Daoy (cell line): ENCODE results near the gene ZNF367. TPM values are rescaled to one million over a fixed set of nuclear protein-coding genes. Genes with fewer than 3 reads are reported as not detected.
A peak's percentile ranks its signal among the peaks of the same experiment; 100 is the strongest.
"Not testable (repeated sequence)": the region's sequence is repeated elsewhere in the genome, so short reads cannot be mapped to it uniquely, and the experiment has no call there.

ENCODE experiments used
- DNase-seq: peaks from one replicate; pipeline ENCODE4 v3.0.0-alpha.2; 2015; ENCODE audit warnings: low read depth
- total RNA-seq: library from RNA; depleted of rRNA; stranded (reverse); fragments of >200 nt; shearing (Covaris generic); gene quantifications from 2 replicates; pipeline ENCODE4 v1.2.3, GENCODE V29; 2014

The ZNF367 gene
- total RNA-seq, 1 experiment from 2014 or later: 23.8 TPM

GRCh38 chr9:96400132-96400910 lies 17.8 kb downstream of the ZNF367 start:
- DNase-seq: no peak

- DNase-seq: no peak
These were observed 18.9 kb downstream of the ZNF367 start for GRCh38 chr9:96399325-96399633.

DNA sequence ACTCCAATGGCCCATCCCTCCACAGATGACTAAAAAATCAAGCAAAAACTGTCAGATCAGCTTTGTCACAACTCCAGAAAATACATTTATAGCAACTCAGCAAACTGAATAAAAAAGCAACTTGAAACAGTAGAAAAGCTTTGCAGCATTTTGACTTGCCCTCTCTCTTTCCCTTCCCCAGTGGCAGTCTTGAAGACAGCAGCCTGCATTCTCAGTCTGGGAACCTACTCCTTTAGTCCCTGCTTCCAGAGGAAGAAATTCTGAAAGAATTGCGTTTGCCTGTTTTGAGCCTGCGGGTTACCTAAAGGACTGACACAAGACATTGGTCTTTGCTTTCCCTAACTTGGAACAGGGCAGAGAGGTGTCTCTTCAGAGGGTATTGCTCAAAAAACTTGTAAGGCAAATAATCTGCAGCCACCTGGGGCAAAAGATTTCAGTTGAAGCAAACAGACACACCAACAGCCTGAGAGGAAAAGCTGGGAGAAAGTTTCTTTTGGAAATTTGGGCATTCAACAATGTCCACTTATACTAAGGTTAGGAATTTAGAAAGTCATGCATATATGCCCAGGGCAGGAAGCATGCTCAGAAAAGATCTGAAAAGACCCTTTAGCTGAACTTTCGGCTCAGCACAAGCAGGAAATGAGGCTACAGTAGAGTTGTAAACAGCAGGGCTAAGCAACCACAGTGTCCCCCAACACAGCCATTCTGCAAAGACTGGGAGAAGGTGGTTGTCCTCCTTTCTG lies 19.4 kb downstream of the ZNF367 start:
- DNase-seq: no peak

GRCh38 chr9:96395964-96396363 lies 22.2 kb downstream of the ZNF367 start:
- no peak for DNase-seq

- DNase-seq: no peak
These were observed 23.2 kb downstream of the ZNF367 start for GRCh38 chr9:96394832-96395496.

- DNase-seq: no peak
These were observed 25.9 kb downstream of the ZNF367 start for GRCh38 chr9:96392263-96392662.

DNA sequence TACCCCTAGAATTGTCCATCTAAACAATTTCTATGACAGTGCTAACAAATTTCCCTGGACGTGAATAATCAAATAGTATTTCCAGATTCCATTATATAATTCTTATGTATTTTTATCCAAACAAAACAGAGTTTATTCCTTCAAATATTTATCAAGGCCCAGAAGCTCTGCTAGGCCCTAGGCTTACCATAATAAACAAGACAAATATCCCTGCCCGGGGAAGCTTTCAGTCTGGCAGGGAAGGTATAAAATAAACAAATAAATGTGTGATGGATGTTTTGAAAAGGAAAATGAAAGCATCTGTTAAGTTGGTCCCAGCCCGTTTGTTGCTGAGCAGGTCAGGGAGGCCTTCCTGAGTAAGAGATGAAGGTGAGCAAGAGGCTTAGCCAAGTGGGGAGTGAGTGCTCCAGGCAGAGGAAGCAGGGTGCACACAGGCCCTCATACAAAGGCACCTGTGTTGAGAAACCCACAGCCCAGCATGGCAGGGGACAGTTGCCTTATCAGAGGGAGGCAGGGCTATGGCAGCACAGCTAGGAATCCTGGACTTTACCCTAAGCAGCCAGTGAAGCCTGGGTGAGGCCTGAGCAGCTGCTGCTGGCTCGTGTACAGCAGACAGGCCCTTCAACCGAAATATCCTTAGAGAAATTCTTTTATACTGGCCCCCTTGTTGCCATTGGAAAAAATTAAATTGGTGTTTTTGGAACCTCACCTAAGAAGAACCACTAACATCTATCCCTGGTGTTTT lies 27.0 kb downstream of the ZNF367 start:
- DNase-seq: no peak

GRCh38 chr9:96388144-96388543 lies 30.0 kb downstream of the ZNF367 start:
- no peak for DNase-seq

- DNase-seq: no peak
These were observed 32.0 kb downstream of the ZNF367 start for GRCh38 chr9:96386157-96386556.

GRCh38 chr9:96383165-96383942 lies 34.8 kb downstream of the ZNF367 start, which contains the start of gene SLC35D2:
Gene SLC35D2 (minus strand): TSS chr9:96383711. CDS start chr9:96383634, 77 bp downstream.
- peak; percentile 75 for DNase-seq

GRCh38 chr9:96382839-96383164 lies 35.4 kb downstream of the ZNF367 start:
- no peak for DNase-seq

DNA sequence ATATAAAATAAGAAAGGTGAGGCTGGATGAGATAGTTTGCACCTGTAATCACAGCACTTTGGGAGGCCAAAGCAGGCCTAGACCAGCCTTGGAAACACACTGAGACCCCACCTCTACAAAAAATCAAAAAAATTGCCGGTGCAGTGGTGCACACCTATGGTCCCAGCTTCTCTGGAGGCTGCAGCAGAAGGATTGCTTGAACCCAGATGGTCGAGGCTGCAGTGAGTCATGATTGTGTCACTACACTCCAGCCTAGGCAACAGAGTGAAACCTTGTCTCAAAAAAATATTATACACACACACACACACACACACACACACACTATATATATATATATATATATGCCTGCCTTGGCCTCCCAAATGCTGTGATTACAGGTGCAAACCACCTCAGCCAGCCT lies 36.0 kb downstream of the ZNF367 start:
- DNase-seq: peak; percentile 67

DNA sequence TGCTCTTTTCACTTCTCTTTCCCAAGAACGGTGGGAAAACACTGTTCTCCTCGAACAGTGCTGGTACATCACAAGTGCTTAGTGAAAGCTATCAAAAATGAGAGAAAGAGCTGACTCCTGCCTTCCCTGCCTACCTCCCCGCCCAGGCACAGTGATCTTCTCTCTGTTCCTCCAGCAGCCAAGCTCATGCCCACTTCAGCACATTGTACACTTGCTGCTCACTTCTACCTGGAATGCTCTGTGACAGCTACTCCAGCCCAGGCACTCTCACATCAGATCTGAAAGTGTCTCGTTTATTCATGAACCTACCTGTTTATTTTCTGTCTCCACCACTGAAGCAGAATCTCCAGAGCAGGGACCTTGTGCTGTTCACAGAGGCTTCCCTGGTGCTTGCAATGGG lies 36.5 kb downstream of the ZNF367 start:
- no peak for DNase-seq

DNA sequence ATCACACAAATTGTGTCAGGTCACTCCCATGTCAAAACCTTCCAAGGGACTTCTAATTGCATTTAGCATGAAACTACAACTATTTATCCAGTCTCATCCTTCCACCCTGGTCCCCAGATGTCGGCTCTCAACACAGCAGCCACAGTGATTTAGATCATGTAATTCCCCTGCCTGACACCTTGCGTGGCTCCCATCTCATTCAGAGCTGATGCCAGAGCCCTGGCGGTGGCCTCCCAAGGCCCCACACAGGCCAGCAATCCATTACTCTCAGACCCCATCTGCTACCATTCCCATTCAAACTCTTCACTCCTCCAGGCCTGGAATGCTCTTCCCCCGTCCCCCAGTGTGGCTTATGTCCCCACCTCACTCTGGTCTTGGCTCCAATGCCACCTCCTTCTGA lies 37.0 kb downstream of the ZNF367 start:
- DNase-seq: no peak

DNA sequence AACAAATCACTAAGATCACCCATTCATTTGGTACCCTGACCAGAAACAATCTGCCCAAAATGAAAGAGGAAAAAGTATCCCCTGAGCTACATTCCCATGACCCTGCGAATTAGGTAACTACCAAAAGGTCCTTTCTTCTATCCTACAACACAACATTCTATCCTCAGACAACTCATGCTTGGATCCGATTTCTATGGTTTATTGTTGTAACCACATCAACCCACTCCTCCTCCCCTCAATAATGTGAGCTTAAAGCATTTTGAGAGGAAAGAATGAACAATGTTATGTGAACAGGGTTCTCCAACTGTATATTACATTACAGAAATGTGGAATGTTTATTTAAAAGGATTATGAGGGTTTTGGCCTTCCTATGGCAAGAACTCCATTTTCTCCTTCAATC lies 38.7 kb downstream of the ZNF367 start:
- DNase-seq: peak; percentile 13

DNA sequence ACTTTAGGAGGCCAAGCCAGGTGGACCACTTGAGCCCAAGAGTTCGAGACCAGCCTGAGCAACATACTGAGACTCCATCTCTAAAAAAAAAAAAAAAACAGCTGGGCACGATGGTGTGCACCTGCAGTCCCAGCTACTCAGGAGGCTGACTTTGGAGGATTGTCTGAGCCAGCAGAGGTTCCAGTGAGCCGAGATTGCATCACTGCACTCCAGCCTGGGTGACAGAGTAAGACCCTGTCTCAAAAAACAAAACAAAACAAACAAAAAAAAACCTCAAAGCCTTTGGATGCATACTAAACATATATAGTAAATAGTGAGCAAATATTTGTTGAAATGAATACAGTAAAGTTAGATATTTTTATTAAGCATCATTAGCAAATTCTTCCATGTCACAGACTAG lies 40.0 kb downstream of the ZNF367 start:
- DNase-seq: no peak

DNA sequence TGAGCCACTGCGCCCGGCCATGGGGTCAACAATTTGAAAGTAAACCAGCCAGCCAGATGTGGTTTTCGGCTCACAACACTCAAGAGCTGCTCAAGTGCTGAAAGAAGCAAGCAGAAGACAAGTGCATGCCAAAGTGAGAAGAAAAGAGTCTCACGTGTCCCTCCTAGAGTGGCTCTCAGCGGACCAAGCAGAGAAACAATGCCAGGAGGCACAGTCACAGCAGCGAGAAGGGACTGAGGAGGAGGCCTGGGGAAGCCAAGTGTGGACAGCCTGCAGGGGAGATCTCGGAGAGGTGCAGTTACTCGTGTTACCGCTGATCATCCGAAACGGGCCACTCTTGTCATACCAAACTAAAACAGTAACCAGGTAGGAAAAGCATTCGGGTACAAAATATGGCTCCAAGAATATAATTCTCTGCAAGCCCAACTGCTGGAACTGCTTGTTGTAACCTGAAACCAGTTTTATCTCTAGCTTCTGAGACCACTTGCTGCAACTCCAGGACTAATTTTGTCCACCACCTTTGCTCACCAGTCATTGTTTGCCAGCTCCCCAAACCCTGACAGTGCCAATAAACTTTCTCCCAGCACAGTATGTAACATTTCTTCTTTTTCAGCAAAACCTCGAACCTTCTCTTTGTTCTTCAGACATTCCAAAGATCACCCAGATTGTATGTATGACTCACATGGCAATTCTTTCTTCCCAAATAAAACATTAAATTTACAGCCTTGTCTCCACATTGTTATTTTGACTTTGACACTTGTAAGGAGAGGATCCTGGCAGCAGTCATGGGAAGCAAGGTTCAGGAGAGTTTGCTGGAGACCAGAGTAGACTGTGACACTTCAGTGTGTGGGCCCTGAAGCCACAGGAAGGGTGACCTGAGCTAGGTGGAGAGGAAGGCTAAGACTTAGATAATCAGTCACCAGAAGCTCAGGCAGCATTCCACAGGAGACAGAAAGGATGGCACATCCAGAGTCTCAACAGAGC lies 41.0 kb downstream of the ZNF367 start:
- peak; percentile 60 for DNase-seq

GRCh38 chr9:96375507-96375906 lies 42.7 kb downstream of the ZNF367 start:
- not testable (repeated sequence) for DNase-seq

DNA sequence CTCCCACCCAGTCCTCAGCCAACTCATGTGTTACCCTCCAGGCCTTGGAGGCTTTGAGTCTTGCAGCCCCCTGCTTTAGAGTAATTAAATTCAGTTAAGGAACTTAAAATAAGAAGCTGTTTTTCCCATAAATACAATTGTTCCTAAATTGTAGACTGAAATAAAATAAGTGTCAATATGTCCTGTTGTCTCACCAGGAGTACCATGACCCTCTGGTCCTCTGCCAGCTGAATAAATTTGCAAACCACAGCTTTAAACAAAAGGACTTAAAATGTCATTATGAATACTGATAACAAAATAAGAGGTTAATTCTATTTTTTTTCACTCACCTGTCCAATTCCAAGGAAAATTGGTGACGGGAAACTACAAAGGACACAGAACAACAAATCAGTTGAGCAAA lies 50.2 kb downstream of the ZNF367 start:
- DNase-seq: no peak
